A549 (cell line): Measurements from ENCODE around the gene KLF6. TPM values are rescaled to one million over a fixed set of nuclear protein-coding genes. Genes with fewer than 3 reads are reported as not detected.

Experiments used
- ATAC-seq, 2 experiments: fragments of 200-7000 bp in 1 of 2; fragments of >200 bp in 1 of 2; cut with Nextera tagmentation in 1 of 2; cut with Tn5 transposase in 1 of 2; 3 replicates each; pipeline versions ENCODE4 v1.8.0 to v1.9.1; 2018 to 2020; ENCODE audit warnings: mild to moderate bottlenecking in 1 of 2, moderate library complexity in 1 of 2
- CTCF ChIA-PET: fragments of 300-600 bp; sonication (Branson Sonifier 250); formaldehyde crosslinking; extraction: SDS; loops from one replicate; lab custom pipeline; 2021; ENCODE audit warnings: antibody characterized with exemption, inconsistent platforms; lab: Yijun Ruan, JAX
- POLR2A ChIA-PET: fragments of 350-600 bp; formaldehyde crosslinking; extraction: SDS; loops from one replicate; lab custom pipeline; 2021; ENCODE audit warnings: antibody characterized with exemption, inconsistent platforms; lab: Yijun Ruan, JAX
- DNase-seq, 2 experiments: peaks; one replicate each; pipeline versions ENCODE4 v3.0.0 to v3.0.0-alpha.2; 2011 to 2016; ENCODE audit warnings: low read depth in 1 of 2, low spot score in 1 of 2
- FAIRE-seq: peaks from 2 replicates; lab custom pipeline; 2011; peaks lifted over from hg19 to GRCh38; lab: Jason Lieb, UNC
- H3K27ac ChIP-seq, 2 experiments: fragments of >200 bp; sonication (Bioruptor Twin); formaldehyde crosslinking; 3 replicates each; pipeline ENCODE4 v1.5.1; 2016 to 2017
- H3K4me1 ChIP-seq: fragments of >200 bp; sonication (Bioruptor Twin); formaldehyde crosslinking; 3 replicates; pipeline ENCODE4 v1.6.1; 2016
- H3K4me2 ChIP-seq: fragments of >200 bp; sonication (Bioruptor Twin); formaldehyde crosslinking; 3 replicates; pipeline ENCODE4 v1.6.1; 2016
- H3K4me3 ChIP-seq: fragments of >200 bp; sonication (Bioruptor Twin); formaldehyde crosslinking; 3 replicates; pipeline ENCODE4 v1.5.1; 2016
- H3K9me3 ChIP-seq: fragments of >200 bp; sonication (Bioruptor Twin); formaldehyde crosslinking; 3 replicates; pipeline ENCODE4 v1.6.1; 2016
- CBX8 ChIP-seq: fragments of 200-600 bp; sonication (generic); IDR thresholded peaks from 2 replicates; pipeline ENCODE4 v1.6.1; 2016
- CHD2 ChIP-seq: fragments of 150-350 bp; IDR thresholded peaks from 2 replicates; pipeline ENCODE4 v1.6.1; 2014; ENCODE audit warnings: low read length; ENCODE audit not compliant: partially characterized antibody
- EP300 ChIP-seq, 2 experiments: fragments of >200 bp; sonication (Bioruptor Twin); formaldehyde crosslinking; IDR thresholded peaks; 2 replicates in 1 of 2; 3 replicates in 1 of 2; pipeline ENCODE4 v1.6.1; 2016 to 2017
- ESRRA ChIP-seq: fragments of 150-350 bp; IDR thresholded peaks from 2 replicates; pipeline ENCODE4 v1.6.1; 2014; ENCODE audit warnings: mild to moderate bottlenecking, low read length, borderline replicate concordance
- FOSB ChIP-seq: fragments of 250-450 bp; sonication (Bioruptor Pico); IDR thresholded peaks from 2 replicates; pipeline ENCODE4 v1.5.0; 2020; ENCODE audit warnings: mild to moderate bottlenecking, moderate library complexity
- GATA3 ChIP-seq: IDR thresholded peaks from 2 replicates; pipeline ENCODE4 v1.6.1; 2012; ENCODE audit warnings: borderline replicate concordance
- HOXA7 ChIP-seq: fragments of 250-450 bp; sonication (Bioruptor Pico); IDR thresholded peaks from 2 replicates; pipeline ENCODE4 v1.5.0; 2020; ENCODE audit warnings: mild to moderate bottlenecking, moderate library complexity
- HOXB13 ChIP-seq: fragments of 250-450 bp; sonication (Bioruptor Pico); IDR thresholded peaks from 2 replicates; pipeline ENCODE4 v1.5.0; 2020; ENCODE audit warnings: low read depth, mild to moderate bottlenecking, moderate library complexity
- HOXB5 ChIP-seq: fragments of 250-450 bp; sonication (Bioruptor Pico); IDR thresholded peaks from 2 replicates; pipeline ENCODE4 v1.5.0; 2020; ENCODE audit warnings: mild to moderate bottlenecking, moderate library complexity
- JUN ChIP-seq, 2 experiments: fragments of >200 bp; sonication (Bioruptor Twin); formaldehyde crosslinking; IDR thresholded peaks; 2 replicates in 1 of 2; 3 replicates in 1 of 2; pipeline ENCODE4 v1.6.1; 2016 to 2017
- MAZ ChIP-seq: fragments of 150-350 bp; IDR thresholded peaks from 2 replicates; pipeline ENCODE4 v1.6.1; 2014; ENCODE audit warnings: antibody characterized with exemption, low read depth, low read length, borderline replicate concordance
- MYC ChIP-seq: IDR thresholded peaks from 2 replicates; pipeline ENCODE4 v1.6.1; 2012; ENCODE audit warnings: mild to moderate bottlenecking, inconsistent platforms, low read length, improper control_type of control experiment, borderline replicate concordance
- NFE2L2 ChIP-seq: fragments of 150-350 bp; conservative IDR thresholded peaks from 2 replicates; pipeline ENCODE4 v1.6.1; 2014; ENCODE audit warnings: low read length
- NPAS2 ChIP-seq: fragments of 250-450 bp; sonication (Bioruptor Pico); IDR thresholded peaks from 2 replicates; pipeline ENCODE4 v1.8.0; 2022; ENCODE audit warnings: mild to moderate bottlenecking, moderate library complexity, borderline replicate concordance
- PHF8 ChIP-seq: fragments of 200-600 bp; sonication (generic); IDR thresholded peaks from 2 replicates; pipeline ENCODE4 v1.6.1; 2016; ENCODE audit warnings: low read depth, mild to moderate bottlenecking, antibody characterized with exemption, moderate library complexity, borderline replicate concordance
- POLR2A ChIP-seq: IDR thresholded peaks from 2 replicates; pipeline ENCODE4 v1.6.1; 2012; ENCODE audit warnings: mild to moderate bottlenecking, low read length
- POLR2AphosphoS2 ChIP-seq: conservative IDR thresholded peaks from 2 replicates; pipeline ENCODE4 v1.6.1; 2012; ENCODE audit warnings: low read length, improper control_type of control experiment, inconsistent platforms
- RARB ChIP-seq: fragments of 250-450 bp; sonication (Bioruptor Pico); IDR thresholded peaks from 2 replicates; pipeline ENCODE4 v1.8.0; 2021; ENCODE audit warnings: mild to moderate bottlenecking, moderate library complexity
- RNF2 ChIP-seq: fragments of 200-600 bp; sonication (generic); IDR thresholded peaks from 2 replicates; pipeline ENCODE4 v1.6.1; 2016; ENCODE audit warnings: low read depth, mild to moderate bottlenecking, antibody characterized with exemption, moderate library complexity, borderline replicate concordance
- SREBF2 ChIP-seq: fragments of 450-650 bp; IDR thresholded peaks from 2 replicates; pipeline ENCODE4 v1.6.1; 2014; ENCODE audit warnings: mild to moderate bottlenecking, moderate library complexity
- TFCP2L1 ChIP-seq: fragments of 250-450 bp; sonication (Bioruptor Pico); IDR thresholded peaks from 2 replicates; pipeline ENCODE4 v1.5.0; 2021; ENCODE audit warnings: mild to moderate bottlenecking
- TP53 ChIP-seq: fragments of 250-450 bp; sonication (Bioruptor Pico); IDR thresholded peaks from 2 replicates; pipeline ENCODE4 v1.5.0; 2021; ENCODE audit warnings: mild to moderate bottlenecking, moderate library complexity
- ZC3H11A ChIP-seq: fragments of 450-650 bp; IDR thresholded peaks from 2 replicates; pipeline ENCODE4 v1.6.1; 2014; ENCODE audit warnings: antibody characterized with exemption, mild to moderate bottlenecking
- WGBS: methylation state at CpG from one replicate; pipeline ENCODE4 v1.1.6; 2017; ENCODE audit errors: missing lambda C conversion rate; 5-methylcytosine and 5-hydroxymethylcytosine counted together
- polyA plus RNA-seq, 4 experiments: library from polyadenylated mRNA; depleted of rRNA in 3 of 4; stranded (reverse); fragments of >200 nt; fragmentation: RNase III in 1 of 4; extraction: RNeasy Plus Mini Kit Qiagen cat#74134 plus additional on column Dnase treatment in 1 of 4; gene quantifications; 2 replicates in 3 of 4; 3 replicates in 1 of 4; pipeline ENCODE4 v1.2.3, GENCODE V29; 2011 to 2017
- TF ChIP-seq, protein P1 (sequence below): fragments of 200-600 bp; sonication (generic); IDR thresholded peaks from 2 replicates; pipeline ENCODE4 v1.6.1; 2016; ENCODE audit warnings: antibody characterized with exemption, mild to moderate bottlenecking, moderate library complexity
- TF ChIP-seq, protein P2 (sequence below): IDR thresholded peaks from 2 replicates; pipeline ENCODE4 v1.6.1; 2012; ENCODE audit warnings: low read depth, borderline replicate concordance

Gene KLF6
- polyA plus RNA-seq, 2 of the 4 experiments (the other 2 are of a cell fraction), result 31.9 to 86.8 TPM

DNA sequence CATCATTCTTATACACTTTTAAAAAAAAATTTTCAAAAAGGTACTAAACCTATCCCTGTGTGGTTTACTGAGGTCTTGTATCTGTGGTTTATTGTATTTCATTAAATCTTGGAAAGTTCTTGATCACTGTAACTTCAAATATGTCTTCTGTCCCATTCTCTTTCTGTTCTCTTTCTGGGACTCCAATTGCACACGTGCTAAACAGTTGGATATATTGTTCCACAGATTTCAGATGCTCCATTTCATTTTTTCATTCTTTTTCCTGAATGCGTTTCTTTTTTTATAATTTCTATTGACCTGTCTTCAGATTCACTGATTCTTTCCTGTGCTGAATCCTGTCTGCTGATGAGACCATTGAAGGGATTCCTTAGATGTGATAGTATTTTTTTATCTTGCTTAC is 4.6 kb upstream of the KLF6 start:
- peaks cover 13% of the 10 kb centered on the region; the same call in 2 of the 3 replicates for H3K9me3 ChIP-seq
- TF ChIP-seq HOXB5 (CRISPR knock-in tag), result no peak
- no peak for TF ChIP-seq TP53 (CRISPR knock-in tag)
- TF ChIP-seq ZC3H11A, result no peak
- TF ChIP-seq HOXA7, result no peak
- TF ChIP-seq GATA3, result no peak
- TF ChIP-seq HOXB13, result no peak
- TF ChIP-seq POLR2A, result no peak
- TF ChIP-seq MAZ, result no peak
- TF ChIP-seq PHF8, result no peak
- no peak for TF ChIP-seq ESRRA
- no peak for TF ChIP-seq NFE2L2
- TF ChIP-seq NPAS2 (CRISPR knock-in tag), result no peak
- TF ChIP-seq RNF2, result no peak
- no peak for TF ChIP-seq CBX8
- no peak for TF ChIP-seq TFCP2L1 (CRISPR knock-in tag)
- TF ChIP-seq, all 56 proteins: peak for 0
- WGBS, result 88% methylated on average over 2 of the region's 2 CpGs
- Histone ChIP-seq H3K4me1 (peaks cover 7% of the 10 kb centered on the region), H3K4me2 (no peak overlapping the region), H3K4me3 (no peak overlapping the region), H3K27ac (no peak overlapping the region; a peak in 1 of 6 replicates)
- DNase-seq (no peak), FAIRE-seq (no peak), ATAC-seq (no peak)
- POLR2A ChIA-PET, result no interaction called here
- CTCF ChIA-PET, result no interaction called here

GRCh38 chr10:3787816-3788215 is 2.8 kb upstream of the KLF6 start:
- Histone ChIP-seq H3K27ac (peak overlapping the region; percentile 26 to 100; a peak in 4 of 6 replicates), H3K4me3 (no peak overlapping the region), H3K9me3 (0 out of 3 replicates have a peak, but pooled peaks cover 3% of the 10 kb centered on the region), H3K4me2 (no peak overlapping the region), H3K4me1 (peaks cover 7% of the 10 kb centered on the region)
- CTCF ChIA-PET, result no interaction called here
- FAIRE-seq (no peak), ATAC-seq (no peak), DNase-seq (no peak)
- POLR2A ChIA-PET, result no interaction called here
- TF ChIP-seq HOXB5 (CRISPR knock-in tag) (no peak), FOSB (no peak), RARB (CRISPR knock-in tag) (no peak), NFE2L2 (no peak), SREBF2 (no peak), CHD2 (no peak), JUN (IDR thresholded peaks at IDR 0.05) (no peak), GATA3 (no peak)
- TF ChIP-seq, protein P1, sequence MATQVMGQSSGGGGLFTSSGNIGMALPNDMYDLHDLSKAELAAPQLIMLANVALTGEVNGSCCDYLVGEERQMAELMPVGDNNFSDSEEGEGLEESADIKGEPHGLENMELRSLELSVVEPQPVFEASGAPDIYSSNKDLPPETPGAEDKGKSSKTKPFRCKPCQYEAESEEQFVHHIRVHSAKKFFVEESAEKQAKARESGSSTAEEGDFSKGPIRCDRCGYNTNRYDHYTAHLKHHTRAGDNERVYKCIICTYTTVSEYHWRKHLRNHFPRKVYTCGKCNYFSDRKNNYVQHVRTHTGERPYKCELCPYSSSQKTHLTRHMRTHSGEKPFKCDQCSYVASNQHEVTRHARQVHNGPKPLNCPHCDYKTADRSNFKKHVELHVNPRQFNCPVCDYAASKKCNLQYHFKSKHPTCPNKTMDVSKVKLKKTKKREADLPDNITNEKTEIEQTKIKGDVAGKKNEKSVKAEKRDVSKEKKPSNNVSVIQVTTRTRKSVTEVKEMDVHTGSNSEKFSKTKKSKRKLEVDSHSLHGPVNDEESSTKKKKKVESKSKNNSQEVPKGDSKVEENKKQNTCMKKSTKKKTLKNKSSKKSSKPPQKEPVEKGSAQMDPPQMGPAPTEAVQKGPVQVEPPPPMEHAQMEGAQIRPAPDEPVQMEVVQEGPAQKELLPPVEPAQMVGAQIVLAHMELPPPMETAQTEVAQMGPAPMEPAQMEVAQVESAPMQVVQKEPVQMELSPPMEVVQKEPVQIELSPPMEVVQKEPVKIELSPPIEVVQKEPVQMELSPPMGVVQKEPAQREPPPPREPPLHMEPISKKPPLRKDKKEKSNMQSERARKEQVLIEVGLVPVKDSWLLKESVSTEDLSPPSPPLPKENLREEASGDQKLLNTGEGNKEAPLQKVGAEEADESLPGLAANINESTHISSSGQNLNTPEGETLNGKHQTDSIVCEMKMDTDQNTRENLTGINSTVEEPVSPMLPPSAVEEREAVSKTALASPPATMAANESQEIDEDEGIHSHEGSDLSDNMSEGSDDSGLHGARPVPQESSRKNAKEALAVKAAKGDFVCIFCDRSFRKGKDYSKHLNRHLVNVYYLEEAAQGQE, result no peak
- WGBS, result 88% methylated on average over 9 of the region's 9 CpGs

GRCh38 chr10:3787016-3787400 is 2.0 kb upstream of the KLF6 start:
- POLR2A ChIA-PET, result no interaction called here
- DNase-seq, result no peak
- H3K4me3 ChIP-seq, result no peak overlapping the region
- H3K4me1 ChIP-seq, result peaks cover 10% of the 10 kb centered on the region
- TF ChIP-seq SREBF2, result no peak
- TF ChIP-seq RNF2, result no peak
- no peak for TF ChIP-seq PHF8
- no peak for TF ChIP-seq NPAS2 (CRISPR knock-in tag)
- no peak for TF ChIP-seq POLR2A
- TF ChIP-seq TFCP2L1 (CRISPR knock-in tag), result no peak
- TF ChIP-seq, protein P2, sequence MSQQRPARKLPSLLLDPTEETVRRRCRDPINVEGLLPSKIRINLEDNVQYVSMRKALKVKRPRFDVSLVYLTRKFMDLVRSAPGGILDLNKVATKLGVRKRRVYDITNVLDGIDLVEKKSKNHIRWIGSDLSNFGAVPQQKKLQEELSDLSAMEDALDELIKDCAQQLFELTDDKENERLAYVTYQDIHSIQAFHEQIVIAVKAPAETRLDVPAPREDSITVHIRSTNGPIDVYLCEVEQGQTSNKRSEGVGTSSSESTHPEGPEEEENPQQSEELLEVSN, result no peak
- TF ChIP-seq MYC, result no peak
- no peak for TF ChIP-seq EP300 (IDR thresholded peaks at IDR 0.05)
- no peak for TF ChIP-seq HOXA7
- no peak for TF ChIP-seq POLR2AphosphoS2
- TF ChIP-seq, all 56 proteins: peak for 0
- FAIRE-seq (no peak), ATAC-seq (no peak)
- Histone ChIP-seq H3K9me3 (0 out of 3 replicates have a peak, but pooled peaks cover 1% of the 10 kb centered on the region), H3K27ac (peak overlapping the region; percentile 100; a peak in 5 of 6 replicates), H3K4me2 (no peak overlapping the region)
- CTCF ChIA-PET, result no interaction called here
- WGBS, result 84% methylated on average over 3 of the region's 3 CpGs
